Amniotic epithelial cell (primary cell): ENCODE data around the gene AIFM3.

ENCODE experiments used
- DNase-seq: peaks from one replicate; pipeline ENCODE4 v3.0.0-alpha.2; 2010; ENCODE audit warnings: low read depth

Gene AIFM3

GRCh38 chr22:21028277-21029251, 61.5 kb downstream of the AIFM3 start:
- DNase-seq, result no peak

- DNase-seq, result no peak
These were observed 62.5 kb downstream of the AIFM3 start for GRCh38 chr22:21029486-21030025.

- no peak for DNase-seq
These were observed 63.0 kb downstream of the AIFM3 start for GRCh38 chr22:21030032-21030431.
